ENCODE data around the gene SULT1C4.

SULT1C4 gene

GRCh38 chr2:108377815-108378630, at the start of gene SULT1C4:
TSS of gene SULT1C4 (plus strand) at chr2:108377954. CDS start at chr2:108378338, 384 bp downstream.
- H3K27ac ChIP-seq = no peak within 1 kb of the TSS
- no peak for TF ChIP-seq ZFX (IDR thresholded peaks at IDR 0.05; ENCODE audit: borderline replicate concordance)
- TF ChIP-seq CTCF (IDR thresholded peaks at IDR 0.05) = no peak

GRCh38 chr2:108329771-108330170, 48.0 kb upstream of the SULT1C4 start:
- TF ChIP-seq ZFX (IDR thresholded peaks at IDR 0.05; ENCODE audit: borderline replicate concordance) (no peak), CTCF (IDR thresholded peaks at IDR 0.05) (no peak)
- no peak overlapping the region for H3K27ac ChIP-seq

- no peak overlapping the region for H3K27ac ChIP-seq
- TF ChIP-seq ZFX (IDR thresholded peaks at IDR 0.05; ENCODE audit: borderline replicate concordance) (no peak), CTCF (IDR thresholded peaks at IDR 0.05) (no peak)
These were observed 46.8 kb upstream of the SULT1C4 start for GRCh38 chr2:108330979-108331378.

- no peak overlapping the region for H3K27ac ChIP-seq
These were observed 31.8 kb upstream of the SULT1C4 start for GRCh38 chr2:108345951-108346350.

GRCh38 chr2:108346827-108347226, 30.9 kb upstream of the SULT1C4 start:
- no peak overlapping the region for H3K27ac ChIP-seq
- TF ChIP-seq ZFX (IDR thresholded peaks at IDR 0.05; ENCODE audit: borderline replicate concordance) = no peak
- no peak for TF ChIP-seq CTCF (IDR thresholded peaks at IDR 0.05)

More at GRCh38 chr2:108345951-108346350, 31.8 kb upstream of the SULT1C4 start:
- TF ChIP-seq CTCF (IDR thresholded peaks at IDR 0.05) (no peak), ZFX (IDR thresholded peaks at IDR 0.05; ENCODE audit: borderline replicate concordance) (no peak)

- TF ChIP-seq ZFX (IDR thresholded peaks at IDR 0.05; ENCODE audit: borderline replicate concordance) = no peak
- TF ChIP-seq CTCF (IDR thresholded peaks at IDR 0.05) = no peak
- H3K27ac ChIP-seq = no peak overlapping the region
These were observed 30.0 kb upstream of the SULT1C4 start for GRCh38 chr2:108347786-108348185.

- no peak overlapping the region for H3K27ac ChIP-seq
- TF ChIP-seq ZFX (IDR thresholded peaks at IDR 0.05; ENCODE audit: borderline replicate concordance) (no peak), CTCF (IDR thresholded peaks at IDR 0.05) (no peak)
These were observed 28.8 kb upstream of the SULT1C4 start for GRCh38 chr2:108348816-108349570.

Data from 22Rv1 (cell line).